ENCODE measurements around the gene EPB41L4B. TPM values are rescaled to one million over a fixed set of nuclear protein-coding genes. Genes with fewer than 3 reads are reported as not detected.

The EPB41L4B gene
- total RNA-seq, 1 experiment from 2014 or later = 8.1 TPM

DNA sequence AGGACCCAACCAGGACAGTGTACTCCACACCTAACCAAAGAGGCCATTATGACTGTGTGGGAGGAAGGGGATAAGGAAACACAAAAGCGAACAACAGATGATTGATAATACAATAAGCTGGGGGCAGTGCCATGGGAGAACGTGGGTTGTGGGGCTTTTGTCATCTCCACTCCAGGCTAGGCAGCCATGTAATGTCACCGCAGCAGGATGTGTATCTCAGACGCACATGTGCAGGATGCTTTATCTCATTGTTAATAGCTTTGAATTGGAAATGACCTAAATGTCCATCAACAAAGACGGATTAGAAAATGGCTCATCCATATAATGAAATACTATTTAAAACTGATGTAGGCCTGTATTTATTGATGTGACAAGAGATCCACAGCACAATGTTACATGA lies 51.0 kb downstream of the EPB41L4B start:
- no peak overlapping the region for H2AFZ ChIP-seq (ENCODE audit: low read depth, low read length, poor library complexity, severe bottlenecking)
- no peaks in the 10 kb centered on the region for H3K4me1 ChIP-seq (ENCODE audit: control insufficient read depth in 1 of 2, insufficient read depth in 2 of 2, low read length in 2 of 2)
- peaks cover 0 to 6% of the 10 kb centered on the region in 2 experiments; a peak in 1 of 4 replicates for H3K9me3 ChIP-seq (ENCODE audit: control insufficient read depth in 1 of 2, insufficient read depth in 1 of 2, low read depth in 1 of 2, low read length in 2 of 2)
- ATAC-seq (no peak), DNase-seq (ENCODE audit: low read depth, low spot score) (no peak)
- no peak overlapping the region for H3K27ac ChIP-seq (ENCODE audit: low read depth, low read length)
- H3K9ac ChIP-seq (ENCODE audit: low read length) = no peak overlapping the region
- H3K36me3 ChIP-seq (ENCODE audit: control insufficient read depth in 1 of 2, insufficient read depth in 2 of 2, low read length in 2 of 2) = 0 out of 4 replicates have a peak, but pooled peaks cover 0 to 11% of the 10 kb centered on the region in 2 experiments
- H3K79me2 ChIP-seq (ENCODE audit: insufficient read depth, low read length) = no peaks in the 10 kb centered on the region
- no peaks in the 10 kb centered on the region for H3K9me2 ChIP-seq (ENCODE audit: insufficient read depth)
- no peak overlapping the region for H3K4me2 ChIP-seq (ENCODE audit: low read length)
- no TSS peak for BruUV-seq (replicated peaks)
- RAD21 ChIA-PET (ENCODE audit: low non-redundant PET in 1 of 2, low total read pairs in 2 of 2, uncharacterized antibody in 2 of 2, unreplicated experiment in 2 of 2) = no interaction called here
- TF ChIP-seq, protein P1, sequence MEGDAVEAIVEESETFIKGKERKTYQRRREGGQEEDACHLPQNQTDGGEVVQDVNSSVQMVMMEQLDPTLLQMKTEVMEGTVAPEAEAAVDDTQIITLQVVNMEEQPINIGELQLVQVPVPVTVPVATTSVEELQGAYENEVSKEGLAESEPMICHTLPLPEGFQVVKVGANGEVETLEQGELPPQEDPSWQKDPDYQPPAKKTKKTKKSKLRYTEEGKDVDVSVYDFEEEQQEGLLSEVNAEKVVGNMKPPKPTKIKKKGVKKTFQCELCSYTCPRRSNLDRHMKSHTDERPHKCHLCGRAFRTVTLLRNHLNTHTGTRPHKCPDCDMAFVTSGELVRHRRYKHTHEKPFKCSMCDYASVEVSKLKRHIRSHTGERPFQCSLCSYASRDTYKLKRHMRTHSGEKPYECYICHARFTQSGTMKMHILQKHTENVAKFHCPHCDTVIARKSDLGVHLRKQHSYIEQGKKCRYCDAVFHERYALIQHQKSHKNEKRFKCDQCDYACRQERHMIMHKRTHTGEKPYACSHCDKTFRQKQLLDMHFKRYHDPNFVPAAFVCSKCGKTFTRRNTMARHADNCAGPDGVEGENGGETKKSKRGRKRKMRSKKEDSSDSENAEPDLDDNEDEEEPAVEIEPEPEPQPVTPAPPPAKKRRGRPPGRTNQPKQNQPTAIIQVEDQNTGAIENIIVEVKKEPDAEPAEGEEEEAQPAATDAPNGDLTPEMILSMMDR (IDR thresholded peaks at IDR 0.05 in 2 of 3, conservative IDR thresholded peaks at IDR 0.05 in 1 of 3; ENCODE audit: borderline replicate concordance in 1 of 3, insufficient read depth in 1 of 3, low read depth in 2 of 3, low read length in 2 of 3) = no peak
- TF ChIP-seq ZNF274 (IDR thresholded peaks at IDR 0.05; ENCODE audit: low read depth, low read length) (no peak), CBX3 (IDR thresholded peaks at IDR 0.05; ENCODE audit: low read depth) (no peak), EZH2phosphoT487 (IDR thresholded peaks at IDR 0.05; ENCODE audit: borderline replicate concordance) (no peak), EGR1 (IDR thresholded peaks at IDR 0.05; ENCODE audit: low read depth) (no peak)
- CTCF ChIA-PET = no interaction called here
- intact Hi-C loops (cut with micrococcal nuclease) = no loop called here
- POLR2A ChIA-PET = no interaction called here
- H3K27me3 ChIP-seq (ENCODE audit: insufficient read depth, low read length) = no peaks in the 10 kb centered on the region
- H4K20me1 ChIP-seq (ENCODE audit: insufficient read depth) = no peaks in the 10 kb centered on the region
- no peak overlapping the region for H3K4me3 ChIP-seq (replicated peaks in 1 of 2; ENCODE audit: low read depth in 1 of 2, low read length in 2 of 2)

DNA sequence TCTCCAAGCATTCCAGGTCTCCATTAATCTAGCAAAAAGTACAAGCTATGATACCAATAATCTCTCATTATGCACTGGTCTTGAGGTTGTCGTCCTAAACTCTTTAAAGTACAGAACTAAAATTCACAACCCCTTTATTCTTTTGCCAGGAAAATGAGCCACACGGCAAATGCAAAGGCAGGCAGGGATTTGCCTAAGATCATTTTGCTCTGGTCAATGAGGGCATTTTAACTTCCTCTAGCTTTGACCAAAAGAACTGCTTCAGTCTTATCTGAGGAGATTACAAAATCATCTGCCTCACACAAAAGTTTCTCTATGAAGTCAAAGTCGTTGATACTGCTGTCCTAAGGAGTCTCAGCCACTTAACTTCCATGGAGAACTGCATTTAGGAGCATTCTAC lies 51.8 kb downstream of the EPB41L4B start:
- H3K4me3 ChIP-seq (replicated peaks in 1 of 2; ENCODE audit: low read depth in 1 of 2, low read length in 2 of 2) = no peak overlapping the region
- 0 out of 4 replicates have a peak, but pooled peaks cover 0 to 11% of the 10 kb centered on the region in 2 experiments for H3K36me3 ChIP-seq (ENCODE audit: control insufficient read depth in 1 of 2, insufficient read depth in 2 of 2, low read length in 2 of 2)
- DNase-seq (ENCODE audit: low read depth, low spot score) (no peak), ATAC-seq (no peak)
- ChIA-PET RAD21 (ENCODE audit: low non-redundant PET in 1 of 2, low total read pairs in 2 of 2, uncharacterized antibody in 2 of 2, unreplicated experiment in 2 of 2) (no interaction called here), CTCF (no interaction called here), POLR2A (no interaction called here)
- intact Hi-C loops (cut with micrococcal nuclease) = no loop called here
- no peaks in the 10 kb centered on the region for H3K27me3 ChIP-seq (ENCODE audit: insufficient read depth, low read length)
- no peak overlapping the region for H3K27ac ChIP-seq (ENCODE audit: low read depth, low read length)
- no peaks in the 10 kb centered on the region for H4K20me1 ChIP-seq (ENCODE audit: insufficient read depth)
- H3K4me1 ChIP-seq (ENCODE audit: control insufficient read depth in 1 of 2, insufficient read depth in 2 of 2, low read length in 2 of 2) = no peaks in the 10 kb centered on the region
- no peak overlapping the region for H3K9ac ChIP-seq (ENCODE audit: low read length)
- no peak overlapping the region for H3K4me2 ChIP-seq (ENCODE audit: low read length)
- no peak overlapping the region for H2AFZ ChIP-seq (ENCODE audit: low read depth, low read length, poor library complexity, severe bottlenecking)
- BruUV-seq (replicated peaks) = no TSS peak
- TF ChIP-seq, protein P2, sequence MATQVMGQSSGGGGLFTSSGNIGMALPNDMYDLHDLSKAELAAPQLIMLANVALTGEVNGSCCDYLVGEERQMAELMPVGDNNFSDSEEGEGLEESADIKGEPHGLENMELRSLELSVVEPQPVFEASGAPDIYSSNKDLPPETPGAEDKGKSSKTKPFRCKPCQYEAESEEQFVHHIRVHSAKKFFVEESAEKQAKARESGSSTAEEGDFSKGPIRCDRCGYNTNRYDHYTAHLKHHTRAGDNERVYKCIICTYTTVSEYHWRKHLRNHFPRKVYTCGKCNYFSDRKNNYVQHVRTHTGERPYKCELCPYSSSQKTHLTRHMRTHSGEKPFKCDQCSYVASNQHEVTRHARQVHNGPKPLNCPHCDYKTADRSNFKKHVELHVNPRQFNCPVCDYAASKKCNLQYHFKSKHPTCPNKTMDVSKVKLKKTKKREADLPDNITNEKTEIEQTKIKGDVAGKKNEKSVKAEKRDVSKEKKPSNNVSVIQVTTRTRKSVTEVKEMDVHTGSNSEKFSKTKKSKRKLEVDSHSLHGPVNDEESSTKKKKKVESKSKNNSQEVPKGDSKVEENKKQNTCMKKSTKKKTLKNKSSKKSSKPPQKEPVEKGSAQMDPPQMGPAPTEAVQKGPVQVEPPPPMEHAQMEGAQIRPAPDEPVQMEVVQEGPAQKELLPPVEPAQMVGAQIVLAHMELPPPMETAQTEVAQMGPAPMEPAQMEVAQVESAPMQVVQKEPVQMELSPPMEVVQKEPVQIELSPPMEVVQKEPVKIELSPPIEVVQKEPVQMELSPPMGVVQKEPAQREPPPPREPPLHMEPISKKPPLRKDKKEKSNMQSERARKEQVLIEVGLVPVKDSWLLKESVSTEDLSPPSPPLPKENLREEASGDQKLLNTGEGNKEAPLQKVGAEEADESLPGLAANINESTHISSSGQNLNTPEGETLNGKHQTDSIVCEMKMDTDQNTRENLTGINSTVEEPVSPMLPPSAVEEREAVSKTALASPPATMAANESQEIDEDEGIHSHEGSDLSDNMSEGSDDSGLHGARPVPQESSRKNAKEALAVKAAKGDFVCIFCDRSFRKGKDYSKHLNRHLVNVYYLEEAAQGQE (IDR thresholded peaks at IDR 0.05; ENCODE audit: low read depth) = no peak
- no peaks in the 10 kb centered on the region for H3K9me2 ChIP-seq (ENCODE audit: insufficient read depth)
- H3K79me2 ChIP-seq (ENCODE audit: insufficient read depth, low read length) = no peaks in the 10 kb centered on the region
- H3K9me3 ChIP-seq (ENCODE audit: control insufficient read depth in 1 of 2, insufficient read depth in 1 of 2, low read depth in 1 of 2, low read length in 2 of 2) = peaks cover 0 to 6% of the 10 kb centered on the region in 2 experiments; a peak in 1 of 4 replicates
